IMR-90 (cell line): ENCODE results near the gene DTNA. TPM values are rescaled to one million over a fixed set of nuclear protein-coding genes. Genes with fewer than 3 reads are reported as not detected.

Experiments
- ATAC-seq: fragments of 200-7000 bp; cut with Tn5 transposase; 2 replicates; pipeline ENCODE4 v1.9.1; 2020; ENCODE audit warnings: low read depth, mild to moderate bottlenecking, moderate library complexity
- BruUV-seq: library from RNA; stranded (reverse); fragments of 400-500 nt; replicated peaks from 2 replicates; lab custom pipeline; 2021; lab: Mats Ljungman, UMichigan
- CTCF ChIA-PET: fragments of 300-600 bp; formaldehyde crosslinking; extraction: SDS; loops from one replicate; lab custom pipeline; 2021; ENCODE audit warnings: antibody characterized with exemption; lab: Yijun Ruan, JAX
- POLR2A ChIA-PET: fragments of 300-600 bp; sonication (Branson Sonifier 250); formaldehyde crosslinking; loops from one replicate; lab custom pipeline; 2022; ENCODE audit warnings: antibody characterized with exemption; ENCODE audit not compliant: unreplicated experiment; lab: Charles Lee
- DNase-seq: peaks from one replicate; pipeline ENCODE4 v3.0.0; 2013
- H2AFZ ChIP-seq: replicated peaks from 2 replicates; pipeline ENCODE3; 2013; ENCODE audit warnings: low read length, mild to moderate bottlenecking; ENCODE audit not compliant: poor library complexity
- H2AK5ac ChIP-seq: 2 replicates; pipeline ENCODE4 v1.6.1; 2013; ENCODE audit warnings: low read depth, low read length, inconsistent platforms
- H2AK9ac ChIP-seq: replicated peaks from 2 replicates; pipeline ENCODE3; 2013; ENCODE audit warnings: mild to moderate bottlenecking, low read depth, low read length, moderate library complexity; ENCODE audit not compliant: poor library complexity
- H2BK120ac ChIP-seq: 2 replicates; pipeline ENCODE4 v1.6.1; 2013; ENCODE audit warnings: low read depth, low read length, inconsistent platforms
- H2BK15ac ChIP-seq: 3 replicates; pipeline ENCODE4 v1.6.1; 2013; ENCODE audit warnings: low read depth, low read length, inconsistent platforms
- H2BK20ac ChIP-seq: 2 replicates; pipeline ENCODE4 v1.6.1; 2013; ENCODE audit warnings: low read depth, mild to moderate bottlenecking, inconsistent platforms, low read length, moderate library complexity
- H2BK5ac ChIP-seq: 2 replicates; pipeline ENCODE4 v1.6.1; 2013; ENCODE audit warnings: mild to moderate bottlenecking, low read depth, low read length, inconsistent platforms; ENCODE audit not compliant: poor library complexity, severe bottlenecking
- H3K14ac ChIP-seq: replicated peaks from 2 replicates; pipeline ENCODE4 v1.6.1; 2013; ENCODE audit warnings: low read depth, low read length, inconsistent platforms
- H3K18ac ChIP-seq: 2 replicates; pipeline ENCODE4 v1.6.1; 2013; ENCODE audit warnings: low read depth, low read length, control low read depth
- H3K23ac ChIP-seq: 2 replicates; pipeline ENCODE4 v1.6.1; 2013; ENCODE audit warnings: low read depth, low read length, inconsistent platforms
- H3K27ac ChIP-seq: 2 replicates; pipeline ENCODE4 v1.5.1; 2013; ENCODE audit warnings: mild to moderate bottlenecking, control low read depth, low read length; ENCODE audit not compliant: insufficient read depth
- H3K27me3 ChIP-seq: 2 replicates; pipeline ENCODE4 v1.6.1; 2013; ENCODE audit warnings: low read length; ENCODE audit not compliant: control insufficient read depth, insufficient read depth
- H3K36me3 ChIP-seq: 2 replicates; pipeline ENCODE4 v1.6.1; 2013; ENCODE audit warnings: low read length, mixed read lengths; ENCODE audit not compliant: control insufficient read depth, insufficient read depth
- H3K4ac ChIP-seq: 2 replicates; pipeline ENCODE4 v1.6.1; 2013; ENCODE audit warnings: low read depth, low read length, inconsistent platforms
- H3K4me1 ChIP-seq: 2 replicates; pipeline ENCODE4 v1.6.1; 2013; ENCODE audit warnings: low read length, mixed read lengths; ENCODE audit not compliant: control insufficient read depth, insufficient read depth
- H3K4me2 ChIP-seq: 2 replicates; pipeline ENCODE4 v1.6.1; 2013; ENCODE audit warnings: low read depth, mild to moderate bottlenecking, control low read depth, low read length, moderate library complexity
- H3K4me3 ChIP-seq: 2 replicates; pipeline ENCODE4 v1.5.1; 2013; ENCODE audit warnings: low read depth, mild to moderate bottlenecking, control low read depth, low read length, moderate library complexity; ENCODE audit not compliant: insufficient read depth
- H3K56ac ChIP-seq: 2 replicates; pipeline ENCODE4 v1.6.1; 2013; ENCODE audit warnings: low read length, inconsistent platforms; ENCODE audit not compliant: insufficient read depth; ENCODE audit errors: extremely low read depth
- H3K79me1 ChIP-seq, 2 experiments: 2 replicates each; pipeline ENCODE4 v1.6.1; 2013; ENCODE audit warnings: low read length in 2 of 2, inconsistent platforms in 1 of 2, low read depth in 1 of 2
- H3K9ac ChIP-seq: 2 replicates; pipeline ENCODE4 v1.6.1; 2013; ENCODE audit warnings: low read depth, low read length, control low read depth
- H3K9me1 ChIP-seq: 2 replicates; pipeline ENCODE4 v1.6.1; 2013; ENCODE audit warnings: low read length, inconsistent platforms; ENCODE audit not compliant: insufficient read depth
- H3K9me3 ChIP-seq: 2 replicates; pipeline ENCODE4 v1.6.1; 2013; ENCODE audit warnings: low read length; ENCODE audit not compliant: control insufficient read depth, insufficient read depth
- H4K20me1 ChIP-seq: 2 replicates; pipeline ENCODE4 v1.6.1; 2013; ENCODE audit warnings: low read length, inconsistent platforms; ENCODE audit not compliant: insufficient read depth
- H4K5ac ChIP-seq: 2 replicates; pipeline ENCODE4 v1.6.1; 2013; ENCODE audit warnings: mild to moderate bottlenecking, low read depth, low read length, control low read depth
- H4K8ac ChIP-seq, 2 experiments: 2 replicates each; pipeline ENCODE4 v1.6.1; 2013; ENCODE audit warnings: low read depth in 2 of 2, low read length in 2 of 2, control low read depth in 1 of 2, inconsistent platforms in 1 of 2
- H4K91ac ChIP-seq: 2 replicates; pipeline ENCODE4 v1.6.1; 2013; ENCODE audit warnings: low read depth, low read length, inconsistent platforms; ENCODE audit not compliant: insufficient read depth
- BHLHE40 ChIP-seq: fragments of 150-350 bp; IDR thresholded peaks from 2 replicates; pipeline ENCODE4 v1.6.1; 2016; ENCODE audit warnings: mild to moderate bottlenecking, low read depth, low read length
- CTCF ChIP-seq: conservative IDR thresholded peaks from 2 replicates; pipeline ENCODE4 v1.5.1; 2012; ENCODE audit warnings: mild to moderate bottlenecking, low read depth, low read length, improper control_type of control experiment
- FOS ChIP-seq: fragments of 150-350 bp; IDR thresholded peaks from 2 replicates; pipeline ENCODE4 v1.6.1; 2016; ENCODE audit warnings: low read depth, low read length
- MXI1 ChIP-seq: IDR thresholded peaks from 2 replicates; pipeline ENCODE4 v1.6.1; 2012; ENCODE audit warnings: low read depth, mild to moderate bottlenecking, low read length, moderate library complexity, borderline replicate concordance
- NFE2L2 ChIP-seq: fragments of 150-350 bp; IDR thresholded peaks from 2 replicates; pipeline ENCODE4 v1.6.1; 2016; ENCODE audit warnings: low read depth, mild to moderate bottlenecking, low read length
- RAD21 ChIP-seq: IDR thresholded peaks from 2 replicates; pipeline ENCODE4 v1.6.1; 2012; ENCODE audit warnings: low read length, improper control_type of control experiment
- RCOR1 ChIP-seq: IDR thresholded peaks from 2 replicates; pipeline ENCODE4 v1.6.1; 2012; ENCODE audit warnings: mild to moderate bottlenecking, low read length, improper control_type of control experiment; ENCODE audit not compliant: insufficient replicate concordance
- RFX5 ChIP-seq: IDR thresholded peaks from 2 replicates; pipeline ENCODE4 v1.8.0; 2012; ENCODE audit warnings: low read depth, mild to moderate bottlenecking, low read length, moderate library complexity
- USF2 ChIP-seq: fragments of 150-350 bp; IDR thresholded peaks from 2 replicates; pipeline ENCODE4 v1.6.1; 2017; ENCODE audit warnings: mild to moderate bottlenecking, antibody characterized with exemption, low read length, low read depth
- WGBS, 2 experiments: methylation state at CpG; one replicate each; pipeline versions ENCODE4 v1.1.5 to v1.1.7; 2013; ENCODE audit warnings: missing lambda C conversion rate in 2 of 2; ENCODE audit not compliant: insufficient read length in 1 of 2; ENCODE audit errors: extremely low coverage in 2 of 2; 5-methylcytosine and 5-hydroxymethylcytosine counted together
- dilution Hi-C: fragments of 300-500 bp; cut with HindIII; formaldehyde crosslinking; loops from one replicate; pipeline ENCODE4 v1.14.3; 2018; ENCODE audit warnings: low sequenced_read_pairs; ENCODE audit not compliant: unreplicated experiment
- in situ Hi-C: fragments of 300-500 bp; cut with MboI; formaldehyde crosslinking; loops from 3 replicates; pipeline ENCODE4 v1.14.3; 2019; ENCODE audit warnings: low sequenced_read_pairs, inconsistent platforms, mixed read lengths
- intact Hi-C: fragments of 100-400 bp; cut with micrococcal nuclease; formaldehyde crosslinking; loops from 2 replicates; pipeline ENCODE4 v1.10.0; 2022
- polyA plus RNA-seq, 3 experiments: library from polyadenylated mRNA; depleted of rRNA; stranded (reverse); fragments of >200 nt; gene quantifications; 2 replicates each; pipeline ENCODE4 v1.2.3, GENCODE V29; 2012; ENCODE audit warnings: low replicate concordance in 1 of 3
- total RNA-seq: library from RNA; depleted of rRNA; stranded (reverse); fragments of >200 nt; gene quantifications from 2 replicates; pipeline ENCODE4 v1.2.3, GENCODE V29; 2012

Gene DTNA
- total and polyA plus RNA-seq, 2 of the 4 experiments (the other 2 are of a cell fraction), result 9.5 to 10.8 TPM

- ChIA-PET POLR2A (no interaction called here), CTCF (interaction anchor here (0.6 kb wide), 4 partner anchors 25 to 235 kb away, joined by 3 to 6 read pairs (median 3); no protein-coding TSS in a partner anchor)
- H2BK15ac ChIP-seq, result no peak overlapping the region
- intact Hi-C loops (no loop called here), in situ Hi-C loops (loop anchor here (10.0 kb wide), 1 partner anchor 282 kb away; no protein-coding TSS in a partner anchor), dilution Hi-C loops (no loop called here)
- no peak overlapping the region for H2BK5ac ChIP-seq
- H4K91ac ChIP-seq, result no peak overlapping the region
- H3K18ac ChIP-seq, result no peak overlapping the region
- no peak overlapping the region for H3K9ac ChIP-seq
- no peak overlapping the region for H2BK120ac ChIP-seq
- H3K9me1 ChIP-seq, result no peaks in the 10 kb centered on the region
- H4K20me1 ChIP-seq, result no peaks in the 10 kb centered on the region
- no peak overlapping the region for H2AK9ac ChIP-seq
- no peaks in the 10 kb centered on the region for H3K79me1 ChIP-seq
- H3K4me1 ChIP-seq, result no peaks in the 10 kb centered on the region
- WGBS, 2 experiments, result no CpG with 5 or more reads among the region's 3 CpGs
- H3K27ac ChIP-seq, result no peak overlapping the region
- ATAC-seq (no peak), DNase-seq (no peak)
- no peaks in the 10 kb centered on the region for H3K9me3 ChIP-seq
- no peak overlapping the region for H3K56ac ChIP-seq
- no peak overlapping the region for H2AFZ ChIP-seq
- TF ChIP-seq USF2, result no peak
- TF ChIP-seq NFE2L2, result no peak
- no peak for TF ChIP-seq RCOR1
- TF ChIP-seq CTCF, result no peak
- TF ChIP-seq RAD21, result no peak
- no peak for TF ChIP-seq RFX5
- no peak for TF ChIP-seq FOS
- TF ChIP-seq BHLHE40, result no peak
- no peak for TF ChIP-seq MXI1
- no peak overlapping the region for H3K4me2 ChIP-seq
- no peak overlapping the region for H3K23ac ChIP-seq
- BruUV-seq, result no TSS peak
- no peak overlapping the region for H3K4ac ChIP-seq
- H2AK5ac ChIP-seq, result no peak overlapping the region
- no peak overlapping the region for H4K5ac ChIP-seq
- H3K36me3 ChIP-seq, result no peaks in the 10 kb centered on the region
- H2BK20ac ChIP-seq, result no peak overlapping the region
- H3K4me3 ChIP-seq, result no peak overlapping the region
- H3K27me3 ChIP-seq, result peaks cover 2% of the 10 kb centered on the region
- no peak overlapping the region for H4K8ac ChIP-seq
- no peak overlapping the region for H3K14ac ChIP-seq
Observed at GRCh38 chr18:34862561-34862960, 152.5 kb downstream of the DTNA start.
